ENCODE results near the gene PEA15.

- no peak for TF ChIP-seq CTCF (IDR thresholded peaks at IDR 0.05; ENCODE audit: insufficient read depth, low read length)
- TF ChIP-seq POLR2AphosphoS5 (IDR thresholded peaks at IDR 0.05; ENCODE audit: low read depth) = no peak
- TF ChIP-seq REST (IDR thresholded peaks at IDR 0.05; ENCODE audit: insufficient replicate concordance, low read depth) = no peak
- no peak for TF ChIP-seq GABPA (IDR thresholded peaks at IDR 0.05; ENCODE audit: low read depth)
- TF ChIP-seq SPI1 (IDR thresholded peaks at IDR 0.05; ENCODE audit: borderline replicate concordance, low read depth) = no peak
Observed at GRCh38 chr1:160194737-160195059, 10.5 kb upstream of the PEA15 start.
